PC-9 (cell line): Measurements from ENCODE around the gene MICALL2. TPM values are rescaled to one million over a fixed set of nuclear protein-coding genes. Genes with fewer than 3 reads are reported as not detected.

Experiments
- BruUV-seq: library from RNA; stranded (reverse); fragments of 400-500 nt; replicated peaks from 2 replicates; lab custom pipeline; 2021; lab: Mats Ljungman, UMichigan
- CTCF ChIA-PET: fragments of 300-600 bp; sonication (Branson Sonifier 250); formaldehyde crosslinking; loops from one replicate; lab custom pipeline; 2022; ENCODE audit warnings: antibody characterized with exemption; lab: Charles Lee
- POLR2A ChIA-PET: fragments of 300-600 bp; sonication (Branson Sonifier 250); formaldehyde crosslinking; loops from one replicate; lab custom pipeline; 2022; ENCODE audit warnings: antibody characterized with exemption; ENCODE audit not compliant: unreplicated experiment; lab: Charles Lee
- DNase-seq, 2 experiments: peaks; one replicate each; pipeline versions ENCODE4 v3.0.0 to v3.0.0-alpha.2; 2015 to 2022; ENCODE audit warnings: mixed read lengths in 1 of 2
- H2AFZ ChIP-seq: fragments of 200-600 bp; sonication (generic); 2 replicates; pipeline ENCODE4 v1.8.1; 2017; ENCODE audit warnings: antibody characterized with exemption
- H3F3A ChIP-seq: fragments of 200-600 bp; sonication (generic); 2 replicates; pipeline ENCODE4 v1.8.1; 2017; ENCODE audit warnings: antibody characterized with exemption, mild to moderate bottlenecking, low read depth; ENCODE audit not compliant: insufficient read depth
- H3K27ac ChIP-seq: fragments of 200-600 bp; sonication (generic); 2 replicates; pipeline ENCODE4 v1.6.1; 2016; ENCODE audit warnings: mixed run types
- H3K27me3 ChIP-seq: fragments of 200-600 bp; sonication (generic); 2 replicates; pipeline ENCODE4 v1.6.1; 2016; ENCODE audit warnings: low read depth, mixed run types; ENCODE audit not compliant: insufficient read depth
- H3K36me3 ChIP-seq: fragments of 200-600 bp; sonication (generic); 2 replicates; pipeline ENCODE4 v1.6.1; 2016; ENCODE audit warnings: low read depth, mixed run types
- H3K4me1 ChIP-seq: fragments of 200-600 bp; sonication (generic); replicated peaks from 2 replicates; pipeline ENCODE4 v1.6.1; 2016; ENCODE audit warnings: mixed run types; ENCODE audit not compliant: insufficient read depth
- H3K4me2 ChIP-seq: fragments of 200-600 bp; sonication (generic); 2 replicates; pipeline ENCODE4 v1.6.1; 2017; ENCODE audit warnings: mixed run types
- H3K4me3 ChIP-seq: fragments of 200-600 bp; sonication (generic); 2 replicates; pipeline ENCODE4 v1.6.1; 2016; ENCODE audit warnings: mixed run types
- H3K79me2 ChIP-seq: fragments of 200-600 bp; sonication (generic); 2 replicates; pipeline ENCODE4 v1.6.1; 2017; ENCODE audit warnings: low read depth, mixed run types
- H3K9me2 ChIP-seq: fragments of 200-600 bp; sonication (generic); 2 replicates; pipeline ENCODE4 v1.8.1; 2017; ENCODE audit warnings: mild to moderate bottlenecking; ENCODE audit not compliant: insufficient read depth
- H3K9me3 ChIP-seq: fragments of 200-600 bp; sonication (generic); 2 replicates; pipeline ENCODE4 v1.8.1; 2016; ENCODE audit warnings: low read depth; ENCODE audit not compliant: insufficient read depth
- H4K20me1 ChIP-seq: fragments of 200-600 bp; sonication (generic); 2 replicates; pipeline ENCODE4 v1.8.1; 2017; ENCODE audit not compliant: insufficient read depth
- CTCF ChIP-seq: fragments of 200-600 bp; sonication (generic); conservative IDR thresholded peaks from 2 replicates; pipeline ENCODE4 v1.6.1; 2017; ENCODE audit warnings: mixed run types, antibody characterized with exemption, mild to moderate bottlenecking, moderate library complexity
- EZH2 ChIP-seq: fragments of 200-600 bp; sonication (generic); IDR thresholded peaks from 2 replicates; pipeline ENCODE4 v1.8.0; 2017; ENCODE audit warnings: antibody characterized with exemption, low read depth
- intact Hi-C: fragments of 100-400 bp; cut with micrococcal nuclease; formaldehyde crosslinking; loops from one replicate; pipeline ENCODE4 v1.10.0; 2022; ENCODE audit not compliant: unreplicated experiment
- total RNA-seq: library from RNA; stranded (reverse); gene quantifications from 2 replicates; pipeline ENCODE4 v1.2.3, GENCODE V29; 2021

MICALL2 gene
- total RNA-seq, 1 experiment from 2014 or later = 104 TPM

GRCh38 chr7:1421020-1421790, 38.1 kb downstream of the MICALL2 start:
- Histone ChIP-seq H3K36me3 (no peaks in the 10 kb centered on the region), H2AFZ (no peak overlapping the region), H3K4me2 (no peak overlapping the region), H3K4me3 (no peak overlapping the region), H4K20me1 (no peaks in the 10 kb centered on the region), H3F3A (peaks cover 12% of the 10 kb centered on the region; the same call in 1 of the 2 replicates), H3K79me2 (no peaks in the 10 kb centered on the region), H3K9me2 (no peaks in the 10 kb centered on the region), H3K9me3 (no peaks in the 10 kb centered on the region), H3K27ac (no peak overlapping the region), H3K4me1 (no peaks in the 10 kb centered on the region), H3K27me3 (peaks cover 71% of the 10 kb centered on the region)
- TF ChIP-seq CTCF = no peak
- TF ChIP-seq EZH2 = no peak
- intact Hi-C loops = no loop called here
- no peak for DNase-seq
- POLR2A ChIA-PET = no interaction called here
- CTCF ChIA-PET = no interaction called here
- no TSS peak for BruUV-seq

GRCh38 chr7:1419688-1420087, 39.6 kb downstream of the MICALL2 start:
- Histone ChIP-seq H3K9me3 (no peaks in the 10 kb centered on the region), H2AFZ (no peak overlapping the region), H3K9me2 (no peaks in the 10 kb centered on the region), H3K4me2 (no peak overlapping the region), H3K27ac (no peak overlapping the region), H3K79me2 (no peaks in the 10 kb centered on the region), H3K4me1 (no peaks in the 10 kb centered on the region), H3K36me3 (no peaks in the 10 kb centered on the region), H4K20me1 (no peaks in the 10 kb centered on the region), H3K27me3 (peaks cover 70% of the 10 kb centered on the region), H3F3A (peaks cover 12% of the 10 kb centered on the region; the same call in 1 of the 2 replicates), H3K4me3 (no peak overlapping the region)
- intact Hi-C loops = no loop called here
- ChIA-PET CTCF (no interaction called here), POLR2A (no interaction called here)
- DNase-seq = no peak
- BruUV-seq = no TSS peak
- TF ChIP-seq EZH2 (no peak), CTCF (no peak; the same call in 1 of the 2 replicates)

- no peaks in the 10 kb centered on the region for H3K36me3 ChIP-seq
- CTCF ChIA-PET = no interaction called here
- TF ChIP-seq CTCF (no peak), EZH2 (no peak)
Observed at GRCh38 chr7:1419310-1419634, 40.0 kb downstream of the MICALL2 start.

More at GRCh38 chr7:1419310-1419634, 40.0 kb downstream of the MICALL2 start:
- intact Hi-C loops = no loop called here
- Histone ChIP-seq H3K9me3 (no peaks in the 10 kb centered on the region), H3K79me2 (no peaks in the 10 kb centered on the region), H4K20me1 (no peaks in the 10 kb centered on the region), H3K4me3 (no peak overlapping the region), H3K27me3 (peaks cover 67% of the 10 kb centered on the region), H3K4me2 (no peak overlapping the region), H3K4me1 (no peaks in the 10 kb centered on the region), H3F3A (peaks cover 12% of the 10 kb centered on the region; the same call in 1 of the 2 replicates), H3K9me2 (no peaks in the 10 kb centered on the region), H2AFZ (no peak overlapping the region), H3K27ac (no peak overlapping the region)
- POLR2A ChIA-PET = no interaction called here
- BruUV-seq = no TSS peak
- DNase-seq = no peak
